Measurements from ENCODE around the gene TRIM26. TPM values are rescaled to one million over a fixed set of nuclear protein-coding genes. Genes with fewer than 3 reads are reported as not detected.
"Not testable (repeated sequence)": the region's sequence is repeated elsewhere in the genome, so short reads cannot be mapped to it uniquely, and the experiment has no call there.

The TRIM26 gene
- total RNA-seq, 1 experiment from 2014 or later: 66.5 TPM

DNA sequence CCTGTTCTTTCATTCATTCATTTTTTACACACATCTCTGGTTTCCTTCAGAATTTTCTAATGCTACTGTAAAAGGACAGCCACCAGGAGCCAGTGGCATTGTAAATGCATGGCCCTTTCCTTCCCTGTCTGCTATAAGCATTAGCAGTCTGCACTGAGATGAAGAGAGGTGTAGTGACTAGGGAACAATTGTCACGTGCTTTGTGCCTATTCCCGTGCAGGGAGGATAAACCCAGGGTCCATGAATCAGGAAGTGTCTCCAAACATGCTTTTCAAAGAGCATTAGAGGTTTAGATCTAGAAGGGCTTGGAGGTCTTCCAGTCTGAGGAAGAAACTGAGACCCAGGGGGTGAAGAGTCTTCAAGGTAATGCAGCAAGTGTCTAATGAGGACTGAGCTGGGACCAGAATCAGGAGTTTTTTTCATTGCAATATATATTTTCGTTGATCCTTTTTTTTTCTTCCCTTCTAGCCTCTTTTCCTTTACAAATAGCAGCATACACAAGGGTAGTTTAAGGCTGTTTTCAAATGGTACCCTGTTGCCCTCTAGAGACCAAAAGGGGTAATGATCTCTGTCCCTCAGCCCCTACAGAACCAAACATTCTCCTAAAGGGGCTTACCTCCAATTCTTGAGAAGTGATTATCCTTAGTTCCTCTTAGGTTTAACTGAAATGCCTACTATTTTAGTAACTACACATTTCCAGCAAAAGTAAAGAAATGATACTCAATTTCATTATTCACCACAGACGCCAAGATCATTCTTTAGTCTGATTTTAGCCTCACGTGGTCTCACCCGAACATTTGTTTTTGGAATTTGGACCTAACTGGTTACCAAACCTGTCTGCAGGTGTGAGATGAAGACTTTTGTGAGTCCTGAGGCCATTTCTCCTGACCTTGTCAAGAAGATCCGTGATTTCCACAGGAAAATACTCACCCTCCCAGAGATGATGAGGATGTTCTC is 43.3 kb downstream of the TRIM26 start:
- DNase-seq (ENCODE audit: low read depth): peak; percentile 63

DNA sequence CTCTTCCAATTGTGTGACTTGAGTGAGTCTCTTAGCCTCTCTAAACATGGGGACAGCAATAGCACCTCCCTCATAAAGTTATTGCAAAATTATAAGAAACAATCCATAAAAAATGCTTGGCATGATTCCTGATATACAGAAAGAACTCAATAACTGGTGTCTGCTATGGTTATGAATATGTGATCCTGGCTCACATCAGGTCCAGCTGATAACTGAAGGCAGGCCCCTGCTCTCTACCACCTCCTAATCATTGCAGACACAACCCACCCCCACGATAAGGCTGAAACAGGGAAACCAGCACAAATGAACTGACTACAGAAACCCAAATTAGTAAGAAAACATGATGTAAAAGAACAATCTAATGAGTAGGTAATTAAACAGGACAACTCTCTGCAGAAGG is 44.5 kb downstream of the TRIM26 start:
- no peak for DNase-seq (ENCODE audit: low read depth)

- no peak for DNase-seq (ENCODE audit: low read depth)
Measured at GRCh38 chr6:30167101-30167500, 46.1 kb downstream of the TRIM26 start.

DNA sequence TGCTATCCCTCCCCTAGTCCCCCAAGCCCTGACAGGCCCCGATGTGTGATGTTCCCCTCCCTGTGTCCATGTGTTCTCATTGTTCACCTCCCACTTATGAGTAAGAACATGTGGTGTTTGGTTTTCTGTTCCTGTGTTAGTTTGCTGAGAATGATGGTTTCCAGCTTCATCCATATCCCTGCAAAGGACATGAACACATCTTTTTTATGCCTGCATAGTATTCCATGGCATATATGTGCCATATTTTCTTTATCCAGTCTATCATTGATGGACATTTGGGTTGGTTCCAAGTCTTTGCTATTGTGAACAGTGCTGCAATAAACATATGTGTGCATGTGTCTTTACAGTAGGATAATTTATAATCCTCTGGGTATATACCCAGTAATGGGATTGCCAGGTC is 48.0 kb downstream of the TRIM26 start:
- DNase-seq (ENCODE audit: low read depth): not testable (repeated sequence)

- no peak for DNase-seq (ENCODE audit: low read depth)
Measured at GRCh38 chr6:30164714-30165113, 48.5 kb downstream of the TRIM26 start.

DNA sequence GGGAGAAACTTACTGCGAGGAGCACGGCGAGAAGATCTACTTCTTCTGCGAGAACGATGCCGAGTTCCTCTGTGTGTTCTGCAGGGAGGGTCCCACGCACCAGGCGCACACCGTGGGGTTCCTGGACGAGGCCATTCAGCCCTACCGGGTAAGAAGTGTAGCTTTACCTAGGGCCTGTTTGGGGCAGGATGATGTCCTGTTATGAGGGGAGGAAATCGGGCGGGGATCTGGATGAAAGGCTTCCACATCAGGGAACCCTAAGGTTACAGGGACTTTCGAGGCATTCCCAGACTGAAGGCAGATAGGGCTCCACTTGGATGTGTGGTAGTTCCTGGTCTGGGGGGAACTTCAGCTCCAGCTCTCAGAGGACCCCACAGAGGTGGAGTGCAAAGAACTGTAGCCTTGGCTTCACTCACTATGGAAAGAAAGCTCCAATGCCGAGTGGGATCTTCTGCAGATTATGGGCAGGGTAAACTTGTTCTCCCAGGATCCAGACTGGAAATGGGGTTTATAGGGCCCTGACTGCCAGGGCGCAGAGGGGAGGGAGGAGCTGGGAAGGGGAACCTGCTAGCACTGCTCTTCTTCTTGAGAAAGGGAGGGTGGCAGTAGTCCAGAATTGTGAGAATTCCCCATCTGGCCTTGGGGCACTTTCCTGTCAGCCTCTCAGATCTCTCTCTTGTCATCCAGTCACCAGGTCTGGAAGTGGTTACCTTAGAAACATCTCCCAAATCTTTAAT is 49.1 kb downstream of the TRIM26 start:
- DNase-seq (ENCODE audit: low read depth): no peak

- peak; percentile 30 for DNase-seq (ENCODE audit: low read depth)
Measured at GRCh38 chr6:30163090-30163917, 49.9 kb downstream of the TRIM26 start, which contains the start of gene TRIM15. TSS of gene TRIM15 (plus strand) at chr6:30163546. CDS start at chr6:30163685, 139 bp downstream.

DNA sequence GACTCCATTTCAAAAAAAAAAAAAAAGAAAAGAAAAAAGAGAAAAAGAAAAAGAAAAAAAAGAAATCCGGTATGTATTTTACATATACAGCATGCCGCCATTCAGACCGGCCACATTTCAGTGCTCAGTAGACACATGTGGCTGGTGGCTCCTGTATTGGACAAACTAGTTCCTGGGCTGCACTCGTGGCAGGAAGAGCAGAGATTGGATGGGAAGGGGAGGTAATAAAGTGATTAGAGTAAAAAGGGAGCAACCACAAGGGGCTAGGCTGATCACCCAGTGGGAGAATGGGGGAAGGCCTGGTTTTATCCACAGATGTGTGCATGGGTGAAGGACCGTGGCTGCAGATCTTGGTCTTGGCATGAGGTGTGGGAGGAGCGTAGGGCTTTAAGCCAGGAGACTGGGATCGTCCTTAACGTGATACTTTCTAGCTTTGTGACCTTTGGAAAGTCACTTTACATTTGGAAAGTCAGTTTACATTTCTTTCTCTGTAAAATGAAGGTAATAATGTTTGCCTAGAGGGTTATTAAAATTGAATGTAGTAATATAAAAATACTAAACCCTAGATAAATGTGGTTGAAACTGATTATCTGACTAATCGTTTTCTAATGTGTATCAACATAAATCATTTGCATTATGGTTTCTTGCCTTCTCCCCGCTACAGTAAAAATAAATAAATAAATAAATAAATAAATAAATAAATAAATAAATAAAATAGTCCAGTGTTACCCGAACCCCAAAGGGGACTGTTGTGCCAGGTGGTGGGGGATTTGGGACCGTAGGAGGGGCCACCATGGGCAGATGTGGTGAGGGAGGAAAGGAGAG is 50.7 kb downstream of the TRIM26 start:
- no peak for DNase-seq (ENCODE audit: low read depth)

DNA sequence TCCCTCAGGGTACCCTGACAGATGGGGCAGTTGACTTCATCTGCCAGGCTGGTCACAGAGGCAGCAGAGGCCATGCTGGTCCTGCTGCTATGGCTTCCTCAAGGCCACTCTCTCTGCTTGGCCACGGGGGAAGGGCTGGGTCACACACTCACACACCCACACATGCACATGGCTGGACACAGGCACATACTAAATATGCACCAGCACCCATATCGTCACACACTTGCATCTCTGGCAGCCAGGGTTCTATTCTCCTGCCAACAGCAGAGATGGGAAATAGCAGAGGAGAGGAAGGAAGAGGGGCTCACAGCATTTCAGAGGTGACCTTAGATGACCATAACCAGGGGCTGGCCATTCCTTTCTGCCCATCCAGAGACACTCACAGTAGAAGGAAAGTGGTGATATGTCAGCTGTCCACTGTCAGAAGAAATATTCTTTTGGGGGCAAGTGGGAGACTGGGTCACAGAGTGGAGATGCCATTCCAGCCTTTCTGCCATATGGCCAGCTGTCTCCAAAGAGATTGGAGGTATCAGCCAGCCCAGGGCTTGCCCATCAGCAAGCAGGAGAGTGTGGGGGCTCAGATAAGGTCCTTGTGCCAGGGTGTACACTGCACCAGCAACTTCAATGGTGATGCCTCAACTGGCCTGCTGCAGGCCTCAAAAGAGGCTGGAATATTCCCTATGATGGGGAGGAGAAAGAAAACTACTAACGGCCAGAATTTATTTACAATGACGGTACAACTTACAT is 52.2 kb downstream of the TRIM26 start, which contains the start of gene TRIM10:
TRIM10 (minus strand) TSS at position 427 of the 747 bp plus-strand sequence; CDS start at position 74, 353 bp downstream.
- no peak for DNase-seq (ENCODE audit: low read depth)

DNA sequence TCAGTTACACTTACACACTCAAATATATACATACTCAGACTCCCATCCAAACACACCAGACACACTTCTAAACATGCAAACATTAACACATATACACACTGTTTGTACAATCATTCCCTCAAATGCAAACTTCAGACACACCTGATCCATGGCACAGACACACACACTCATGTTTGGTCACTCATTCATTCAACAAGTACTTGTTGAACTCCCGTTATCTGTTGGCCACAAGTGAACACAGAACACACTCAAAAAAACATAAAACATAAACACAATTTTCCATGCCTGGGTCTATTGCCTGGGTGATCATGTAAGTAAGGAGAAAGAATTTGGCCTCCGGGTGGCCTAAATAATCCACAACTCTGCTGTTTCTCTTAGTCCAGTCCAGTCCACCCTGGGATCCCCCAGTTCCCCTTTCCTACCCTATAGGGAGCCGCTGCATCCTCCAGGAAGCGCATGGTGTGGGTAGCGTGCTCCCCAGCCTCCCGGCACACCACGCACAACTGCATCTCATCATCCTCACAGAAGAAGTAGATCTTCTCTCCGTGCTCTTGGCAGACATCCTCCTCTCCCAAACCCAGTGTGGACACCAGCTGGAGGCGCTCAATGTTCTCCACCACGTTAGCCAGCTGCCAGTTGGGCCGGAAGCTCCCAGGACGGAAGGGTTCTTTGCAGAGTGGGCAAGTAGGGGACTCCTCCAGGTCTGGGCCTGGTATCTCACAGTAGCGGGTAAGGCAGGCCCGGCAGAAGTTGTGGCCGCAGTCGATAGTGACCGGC is 53.0 kb downstream of the TRIM26 start:
- DNase-seq (ENCODE audit: low read depth): no peak

- no peak for DNase-seq (ENCODE audit: low read depth)
Measured at GRCh38 chr6:30158475-30159040, 54.6 kb downstream of the TRIM26 start.

DNA sequence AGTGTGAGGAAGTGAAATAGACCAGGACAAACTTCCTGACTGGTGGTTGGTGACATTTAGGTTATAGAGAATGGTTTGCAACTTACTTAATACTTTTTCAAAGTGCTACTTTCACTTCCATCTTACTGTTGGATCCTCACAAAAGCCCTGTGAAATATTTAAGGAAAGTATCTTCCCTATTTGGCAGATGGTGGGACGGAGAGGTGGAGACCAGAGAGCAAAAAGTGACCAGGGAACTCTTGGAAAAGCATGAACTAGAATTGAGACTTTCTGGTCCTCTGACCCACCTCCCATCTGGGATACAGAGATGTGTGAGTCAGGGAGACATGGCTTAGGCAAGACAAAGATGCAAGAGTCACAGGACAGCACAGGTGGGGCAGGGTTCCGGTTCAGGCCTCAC is 55.2 kb downstream of the TRIM26 start:
- no peak for DNase-seq (ENCODE audit: low read depth)

GRCh38 chr6:30157581-30157980 is 55.6 kb downstream of the TRIM26 start:
- DNase-seq (ENCODE audit: low read depth): no peak

DNA sequence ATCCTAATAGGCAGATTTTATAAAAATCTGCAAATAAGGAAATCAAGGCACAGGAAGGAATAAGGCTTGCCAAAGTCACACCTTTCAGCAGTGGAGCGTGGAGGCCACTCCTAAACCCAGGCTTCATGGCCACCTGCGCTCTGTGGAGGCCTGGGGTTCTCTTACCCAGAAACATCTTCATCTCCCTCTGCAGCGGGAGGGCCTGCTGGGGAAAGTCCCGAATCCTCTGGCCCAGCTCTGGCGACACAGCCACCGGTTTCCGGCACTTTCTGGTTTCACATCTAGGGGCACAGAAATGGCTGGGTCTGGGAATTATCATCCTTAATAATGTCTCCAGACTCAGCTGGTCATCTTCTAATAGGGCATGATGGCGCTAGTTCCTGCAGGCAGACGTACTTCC is 56.4 kb downstream of the TRIM26 start:
- no peak for DNase-seq (ENCODE audit: low read depth)

GRCh38 chr6:30156262-30156599 is 57.0 kb downstream of the TRIM26 start:
- peak; percentile 91 for DNase-seq (ENCODE audit: low read depth)

DNA sequence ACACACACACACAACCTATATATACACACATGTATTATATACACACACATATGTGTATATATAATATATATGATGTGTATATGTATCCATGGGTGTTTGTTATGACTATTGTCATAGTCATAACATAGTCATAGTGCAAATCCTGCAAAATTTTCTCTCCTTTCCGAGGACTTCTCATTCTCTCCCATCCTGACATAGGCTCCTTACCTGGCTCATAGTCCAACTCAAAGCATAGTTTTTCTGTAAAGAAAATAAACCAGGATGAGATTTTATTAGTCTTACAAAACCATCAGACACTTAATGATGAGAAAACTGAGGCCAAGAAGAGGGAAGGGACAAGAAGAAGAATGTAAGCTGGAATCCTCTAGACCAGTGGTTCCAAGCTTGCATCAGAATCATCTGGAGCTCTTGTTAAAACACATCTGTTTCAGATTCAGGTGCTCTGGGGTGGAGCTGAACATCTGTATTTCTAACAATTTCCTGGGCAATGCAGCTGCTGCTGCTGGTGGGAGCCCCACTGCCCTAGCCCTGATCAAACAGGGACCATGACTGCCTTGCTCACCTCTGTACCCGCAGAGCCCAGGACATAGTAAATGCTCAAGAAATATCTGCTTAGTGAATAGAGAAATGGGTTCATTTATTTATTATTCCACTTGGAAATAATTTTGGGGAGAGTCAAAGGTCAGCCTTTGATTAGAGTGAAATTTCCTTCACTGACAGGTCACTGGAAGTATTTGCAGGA is 57.5 kb downstream of the TRIM26 start:
- no peak for DNase-seq (ENCODE audit: low read depth)

GRCh38 chr6:30154709-30155519 is 58.3 kb downstream of the TRIM26 start:
- peak; percentile 95 for DNase-seq (ENCODE audit: low read depth)
